Activated CD4-positive, alpha-beta T cell treated with anti-CD3 and anti-CD28 coated beads, Interleukin-2, Interleukin-4, amounts not matched to agents 100 ng/mL and 50 ng/mL, durations not matched to agents 16 hours and 8 hours (primary cell): ENCODE data around the gene SPAG6.
A peak's percentile ranks its signal among the peaks of the same experiment; 100 is the strongest.
"Not testable (repeated sequence)": the region's sequence is repeated elsewhere in the genome, so short reads cannot be mapped to it uniquely, and the experiment has no call there.

ENCODE experiments used
- DNase-seq: peaks from one replicate; pipeline ENCODE4 v3.0.0-alpha.2; 2020; ENCODE audit warnings: low spot score

The SPAG6 gene

DNA sequence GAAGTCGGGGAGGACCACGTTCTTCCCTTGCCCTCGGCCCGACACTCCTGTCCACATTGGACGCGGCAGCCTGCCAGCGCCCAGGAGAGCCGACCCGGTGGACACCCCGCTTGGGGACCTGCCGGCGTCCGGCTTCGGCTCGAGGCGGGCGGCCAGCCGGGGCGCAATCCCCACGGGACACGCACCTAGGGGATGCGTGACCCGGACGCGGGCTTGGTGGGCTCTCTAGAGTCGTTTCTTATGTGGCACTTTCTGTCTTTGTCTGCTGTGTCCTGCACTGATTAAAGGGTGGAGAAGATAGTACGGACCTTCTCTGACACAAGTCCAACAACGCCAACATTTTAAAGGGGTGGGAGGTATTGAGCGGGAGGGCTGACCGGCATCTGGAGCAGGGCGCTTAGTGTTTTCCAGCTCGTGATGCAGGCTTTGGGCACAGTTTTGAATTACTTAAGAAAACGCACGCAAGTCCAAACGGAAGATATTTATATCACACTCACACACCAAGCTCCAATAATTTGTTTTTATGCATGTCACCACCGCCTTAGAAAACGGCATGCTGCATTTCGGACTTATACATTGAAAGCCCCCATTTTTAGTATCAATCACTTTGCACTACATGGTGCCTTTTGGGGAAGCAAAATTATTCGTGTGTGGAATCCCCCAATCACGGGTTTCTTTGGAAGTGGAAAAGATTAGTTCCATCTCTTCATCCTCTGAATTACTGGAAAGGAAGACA, 3.9 kb upstream of the SPAG6 start:
- no peak for DNase-seq

DNA sequence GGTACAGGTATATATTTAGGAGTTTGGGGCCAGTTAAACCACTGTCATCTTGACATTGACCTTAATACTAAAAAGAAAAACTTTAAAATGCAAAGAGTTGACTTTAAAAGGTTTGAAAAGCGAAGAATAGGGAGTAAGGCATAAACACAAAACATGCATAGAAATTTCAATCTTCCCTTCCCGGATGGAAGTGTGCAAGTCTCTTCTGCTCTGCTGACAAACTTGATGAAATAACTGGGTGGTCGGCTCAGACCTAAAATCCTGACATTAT, 3.4 kb upstream of the SPAG6 start:
- DNase-seq, result no peak

DNA sequence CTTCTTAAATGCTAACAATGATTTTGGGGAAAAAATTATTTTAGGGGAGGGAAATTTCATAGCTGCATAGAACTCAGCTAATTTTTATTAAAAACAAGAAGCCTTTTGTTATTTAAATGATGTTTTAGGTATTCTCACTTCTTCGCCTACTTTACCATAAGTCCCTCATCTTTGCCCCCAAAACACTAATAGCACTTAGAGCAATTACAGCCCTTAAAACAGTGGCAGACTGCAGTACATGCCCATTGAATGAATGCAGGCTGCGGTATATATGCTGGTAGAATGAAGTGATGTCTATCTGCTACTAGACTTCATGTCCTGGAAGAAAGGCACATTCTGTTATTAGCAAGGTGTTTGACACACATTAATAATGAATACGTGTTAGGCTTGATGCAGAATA, 2.9 kb upstream of the SPAG6 start:
- no peak for DNase-seq

DNA sequence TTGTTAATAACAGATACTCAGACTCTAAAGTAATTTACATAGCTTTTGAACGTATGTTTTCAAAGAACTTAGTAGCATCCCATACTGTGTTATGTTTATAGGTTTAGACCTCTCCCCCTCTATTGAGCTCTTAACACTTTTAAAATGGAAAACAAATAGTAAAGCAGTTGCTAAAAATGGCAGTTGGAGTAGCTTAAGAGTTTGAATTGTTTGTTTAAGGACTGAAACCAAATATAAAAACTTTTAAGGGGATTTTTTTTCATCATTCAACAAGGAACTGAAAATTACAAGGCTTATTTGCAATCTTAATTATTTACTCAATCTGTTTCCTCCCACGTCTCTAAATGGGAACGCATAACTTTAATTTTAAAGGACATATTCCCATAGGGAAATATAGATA, 1.6 kb upstream of the SPAG6 start:
- no peak for DNase-seq

DNA sequence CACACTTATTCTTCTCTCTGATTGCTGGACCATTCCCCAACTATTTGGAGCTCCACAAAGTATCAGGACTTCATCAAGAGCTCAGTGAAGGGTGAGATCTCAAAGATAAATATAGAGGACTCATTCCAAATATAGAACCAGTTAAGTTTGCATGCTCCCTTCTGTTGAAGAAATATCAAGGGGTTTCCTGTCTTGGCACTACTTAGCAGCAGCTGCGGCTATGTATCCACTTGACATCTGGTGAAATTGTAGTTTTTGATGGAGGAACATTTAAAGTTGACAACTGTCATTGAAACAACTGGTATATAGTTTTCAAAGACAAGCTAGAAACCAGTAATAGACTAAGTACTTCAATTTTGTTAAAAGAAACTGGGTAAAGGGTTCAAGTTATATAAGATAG, 1.0 kb upstream of the SPAG6 start:
- DNase-seq, result no peak

DNA sequence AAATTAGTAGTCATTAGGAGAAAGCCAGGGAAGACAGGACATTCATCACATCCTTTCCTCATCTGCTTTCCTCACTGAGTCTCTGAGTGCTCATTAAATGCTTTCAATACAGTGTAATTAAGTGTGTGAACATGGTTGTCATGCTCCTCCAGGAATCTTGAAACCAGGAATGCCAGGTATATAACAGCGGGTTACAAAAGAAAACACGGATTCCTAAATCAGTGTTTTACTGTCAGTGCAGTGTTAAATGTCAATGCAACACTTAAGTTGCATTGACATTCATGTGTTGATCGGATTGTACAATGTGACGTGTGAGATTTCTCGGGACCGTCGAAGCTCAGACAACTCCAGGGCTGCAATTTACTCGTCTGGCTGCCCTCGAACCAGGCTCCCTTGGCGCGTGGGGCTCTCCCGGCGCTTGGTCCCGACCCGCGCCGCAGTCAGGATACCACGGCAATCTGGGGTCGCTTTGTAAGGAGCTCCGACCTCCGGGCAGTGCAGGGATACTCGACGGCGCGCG, 455 bp upstream of the SPAG6 start:
- DNase-seq, result no peak

DNA sequence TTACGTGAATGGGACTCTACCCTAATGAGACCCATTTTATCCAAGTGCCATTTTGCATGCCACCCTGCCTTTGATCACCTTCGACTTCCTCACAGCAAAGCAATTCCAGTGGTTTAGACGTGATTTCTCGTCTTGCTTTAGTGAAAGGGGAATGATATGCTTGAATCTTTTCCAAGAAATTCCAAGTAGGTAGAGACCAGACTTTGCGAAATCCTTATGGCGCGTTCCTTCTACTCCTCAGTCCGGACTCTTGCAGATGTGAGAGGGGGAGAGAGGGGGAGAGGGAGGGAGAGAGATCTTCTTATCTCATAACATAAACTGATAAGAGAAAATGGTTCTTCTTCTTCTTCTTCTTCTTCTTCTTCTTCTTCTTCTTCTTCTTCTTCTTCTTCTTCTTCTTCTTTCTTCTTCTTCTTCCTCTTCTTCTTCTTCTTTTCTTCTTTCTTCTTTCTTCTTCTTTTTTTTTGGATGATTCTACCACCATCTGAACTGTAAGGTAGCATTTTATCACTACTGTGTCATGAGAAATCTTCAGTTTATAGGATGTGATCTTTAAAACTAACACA, 883 bp downstream of the SPAG6 start:
- DNase-seq, result no peak

DNA sequence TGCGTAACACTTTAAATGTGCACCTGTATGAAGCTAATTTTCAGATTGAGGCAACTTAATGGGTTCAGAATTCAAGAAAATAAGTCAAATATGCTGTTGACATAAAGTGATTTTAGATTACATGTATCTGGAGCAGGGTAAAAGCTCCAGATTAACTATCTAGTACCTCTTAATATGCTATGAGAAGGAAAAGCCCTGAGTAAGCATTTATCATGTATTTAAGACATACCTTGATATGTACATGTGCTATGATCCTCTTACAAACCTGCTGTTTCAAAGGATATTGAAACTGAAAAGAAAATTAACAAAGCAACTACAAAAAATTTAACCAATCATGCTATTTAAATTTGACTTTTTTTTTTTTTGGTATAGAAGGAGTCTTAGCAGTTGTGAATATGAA, 4.5 kb downstream of the SPAG6 start:
- DNase-seq, result no peak

DNA sequence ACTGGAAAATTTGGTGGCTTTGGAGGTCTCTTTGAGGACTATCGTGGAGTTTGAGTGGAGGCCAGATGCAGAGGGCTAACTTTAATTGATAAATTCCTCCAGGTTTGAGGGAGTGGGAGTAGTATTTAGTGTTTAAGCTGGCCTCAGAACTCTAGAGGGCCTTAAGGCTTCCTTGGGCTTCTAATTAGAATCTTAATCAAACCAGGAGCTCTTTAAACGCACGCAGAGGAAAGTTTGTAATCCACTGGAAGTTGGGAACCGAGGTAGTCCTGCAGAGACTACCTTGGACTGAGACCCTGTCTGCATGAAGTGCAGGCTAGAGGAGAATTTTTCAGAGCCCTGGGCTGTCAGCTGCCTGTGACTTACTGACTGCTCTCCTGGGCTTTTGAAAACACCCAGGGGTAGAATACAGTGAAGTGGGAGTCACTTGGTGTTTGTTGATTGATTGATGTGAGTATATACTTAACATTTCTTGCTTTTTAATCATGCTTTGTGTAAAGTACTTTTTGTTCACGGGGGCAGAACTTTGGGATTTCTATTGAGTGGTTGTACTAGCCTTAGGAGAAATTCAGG, 5.9 kb downstream of the SPAG6 start:
- DNase-seq, result no peak

DNA sequence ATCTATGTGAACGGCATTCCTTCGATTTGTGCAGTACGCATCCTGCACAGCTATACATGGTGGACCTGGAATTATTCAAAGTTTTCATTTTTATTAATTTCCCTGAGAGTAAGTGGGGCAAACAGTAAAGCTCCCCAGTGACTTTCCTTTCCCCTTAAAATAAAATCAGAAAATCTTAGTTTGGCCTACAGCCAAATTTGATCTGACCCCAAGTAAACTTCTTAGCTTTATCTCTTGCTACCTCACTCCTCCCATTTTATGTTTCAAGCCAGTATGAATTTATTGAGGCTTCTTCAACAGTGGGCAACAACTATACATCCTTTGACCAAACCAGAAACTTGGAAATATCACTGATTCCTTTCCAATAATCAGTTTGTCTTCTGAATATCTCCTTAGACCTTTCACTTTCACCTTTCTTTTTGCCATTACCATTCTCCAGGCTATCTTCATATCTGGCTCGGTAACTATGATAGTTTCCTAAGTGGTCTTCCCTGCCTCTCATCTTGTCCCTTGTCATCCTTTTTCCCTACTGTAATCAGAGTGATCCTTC, 11.1 kb downstream of the SPAG6 start:
- DNase-seq, result no peak

DNA sequence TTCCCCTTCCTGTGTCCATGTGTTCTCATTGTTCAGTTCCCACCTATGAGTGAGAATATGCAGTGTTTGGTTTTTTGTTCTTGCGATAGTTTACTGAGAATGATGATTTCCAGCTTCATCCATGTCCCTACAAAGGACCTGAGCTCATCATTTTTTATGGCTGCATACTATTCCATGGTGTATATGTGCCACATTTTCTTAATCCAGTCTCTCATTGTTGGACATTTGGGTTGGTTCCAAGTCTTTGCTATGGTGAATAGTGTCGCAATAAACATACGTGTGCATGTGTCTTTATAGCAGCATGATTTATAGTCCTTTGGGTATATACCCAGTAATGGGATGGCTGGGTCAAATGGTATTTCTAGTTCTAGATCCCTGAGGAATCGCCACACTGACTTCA, 12.5 kb downstream of the SPAG6 start:
- not testable (repeated sequence) for DNase-seq

DNA sequence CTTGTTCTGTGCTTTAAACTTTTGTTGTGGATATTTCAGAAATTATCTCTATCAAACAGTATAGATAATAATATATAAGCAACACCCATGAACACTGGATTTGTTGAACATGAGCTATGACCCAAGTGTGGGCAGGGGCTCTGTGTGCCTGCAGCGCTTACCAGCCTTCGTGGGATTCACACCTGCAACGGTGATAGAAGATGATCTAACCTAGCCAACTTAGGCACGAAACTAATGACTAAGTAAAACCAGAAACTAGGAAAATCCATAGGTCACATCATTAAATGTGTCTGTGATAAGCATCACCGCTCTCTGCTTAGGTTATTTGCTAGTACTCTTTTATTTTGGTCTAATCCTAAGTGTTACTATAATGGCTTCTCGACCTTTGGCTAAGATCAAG, 18.0 kb downstream of the SPAG6 start:
- DNase-seq, result no peak

DNA sequence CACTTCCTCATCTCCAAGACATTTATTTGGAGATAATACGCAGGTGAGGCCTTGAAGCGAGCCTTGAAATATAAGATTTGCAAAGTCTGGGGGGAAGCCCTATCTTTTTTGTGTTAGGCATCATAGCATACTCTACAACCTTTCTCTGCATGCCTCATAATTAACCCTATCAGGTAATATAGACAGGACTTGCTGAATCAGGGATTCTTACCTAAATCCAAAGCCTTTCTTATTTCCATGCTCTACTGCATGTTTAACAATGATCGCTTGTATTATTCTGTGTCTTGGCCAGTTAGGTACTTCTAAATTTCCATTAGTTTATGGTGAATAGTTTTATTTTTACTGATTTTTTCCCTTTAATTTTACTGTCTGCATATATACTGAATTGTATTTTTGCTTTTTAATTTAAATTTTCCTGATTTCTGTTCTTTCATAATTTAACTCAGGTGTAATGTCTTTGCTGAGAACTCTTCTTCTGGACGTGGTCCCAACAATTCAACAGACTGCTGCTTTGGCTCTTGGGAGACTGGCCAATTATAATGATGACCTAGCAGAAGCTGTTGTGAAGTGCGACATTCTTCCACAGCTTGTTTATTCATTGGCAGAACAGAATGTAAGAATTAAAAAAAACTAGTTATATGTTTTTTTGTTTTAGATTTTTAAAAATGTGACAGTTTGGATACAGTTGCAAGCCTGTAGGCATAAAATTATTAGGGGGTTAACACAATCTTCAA, 19.3 kb downstream of the SPAG6 start:
- no peak for DNase-seq

DNA sequence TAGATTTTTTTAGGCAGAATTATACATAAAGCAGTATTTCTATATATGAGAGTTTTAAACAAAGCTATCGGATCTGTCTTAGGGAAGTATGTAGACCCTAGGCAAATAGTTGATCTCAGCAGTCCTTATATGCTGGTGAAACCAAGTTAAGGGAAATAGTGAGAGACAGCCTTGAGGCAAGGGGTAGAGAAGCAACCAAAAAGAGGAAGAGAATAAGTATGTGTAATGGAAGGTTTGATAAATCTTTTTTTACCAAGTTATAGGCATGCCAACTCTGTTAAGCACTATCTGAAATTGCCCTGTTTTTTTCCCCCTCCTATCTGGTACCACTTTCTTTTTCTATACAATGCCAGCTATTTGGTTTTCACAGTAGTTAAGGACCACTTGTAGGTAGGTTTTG, 19.9 kb downstream of the SPAG6 start:
- no peak for DNase-seq

DNA sequence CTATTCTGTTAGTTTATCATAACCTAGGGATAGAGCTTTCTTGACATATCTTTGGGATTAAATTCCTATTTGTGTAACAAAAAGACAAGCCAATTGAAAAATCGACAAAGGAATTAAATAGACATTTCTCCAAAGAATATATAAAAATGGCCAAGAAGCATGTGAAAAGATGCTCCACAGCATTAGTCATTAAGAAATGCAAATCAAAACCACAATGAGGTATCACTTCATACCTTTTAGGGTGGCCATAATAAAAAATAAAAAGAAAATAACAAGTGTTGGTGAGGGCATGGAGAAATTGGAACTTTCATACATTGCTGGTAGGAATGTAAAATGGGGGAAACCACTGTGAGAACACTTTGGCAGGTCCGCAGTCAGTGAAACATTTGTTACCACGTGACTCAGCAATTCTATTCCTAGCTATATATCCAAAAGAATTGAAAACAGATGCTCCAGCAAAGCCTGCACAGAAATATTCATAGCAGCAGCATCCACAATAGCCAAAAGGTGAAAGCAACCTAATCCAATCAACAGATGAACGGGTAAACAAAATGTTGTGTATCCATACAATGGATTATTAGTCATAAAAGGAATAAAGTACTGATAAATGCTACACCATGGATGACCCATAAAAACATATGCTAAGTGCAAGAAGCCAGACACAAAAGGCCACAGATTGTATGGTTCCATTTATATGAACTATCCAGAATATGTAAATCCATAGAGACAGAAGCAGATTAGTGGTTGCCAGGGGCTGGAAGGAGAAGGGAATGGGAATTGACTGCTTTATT, 20.5 kb downstream of the SPAG6 start:
- no peak for DNase-seq

DNA sequence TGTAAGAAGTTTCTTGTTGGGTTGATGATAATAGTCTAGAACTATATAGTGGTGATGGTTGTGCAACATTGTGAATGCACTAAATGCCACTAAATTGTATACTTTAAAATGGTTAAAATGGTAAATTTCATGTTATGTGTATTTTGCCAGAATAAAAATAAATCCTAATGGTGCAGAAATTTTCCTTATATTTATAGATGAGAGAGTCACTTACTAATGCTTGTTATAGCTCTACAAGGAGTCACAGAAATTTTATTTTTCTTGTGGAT, 21.1 kb downstream of the SPAG6 start:
- no peak for DNase-seq

DNA sequence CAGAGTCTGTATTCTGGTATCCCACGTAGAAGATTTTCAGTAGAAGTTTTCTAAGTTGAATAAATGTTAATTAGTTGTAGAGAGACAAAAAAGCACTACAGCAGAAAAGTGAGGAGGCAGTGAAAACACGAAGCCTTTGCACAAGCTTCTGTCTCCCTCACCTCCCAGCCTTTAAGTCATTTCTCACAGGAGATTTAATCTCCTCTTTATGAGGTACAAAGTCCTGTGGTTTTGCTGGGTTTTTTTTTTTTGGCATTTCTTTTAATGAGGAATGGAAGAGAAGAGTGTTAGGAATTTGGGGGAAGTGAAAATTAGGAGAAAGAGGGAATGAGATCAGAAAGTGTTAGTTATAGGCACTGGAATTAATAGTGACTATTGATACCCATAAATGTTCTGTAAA, 21.5 kb downstream of the SPAG6 start:
- no peak for DNase-seq

DNA sequence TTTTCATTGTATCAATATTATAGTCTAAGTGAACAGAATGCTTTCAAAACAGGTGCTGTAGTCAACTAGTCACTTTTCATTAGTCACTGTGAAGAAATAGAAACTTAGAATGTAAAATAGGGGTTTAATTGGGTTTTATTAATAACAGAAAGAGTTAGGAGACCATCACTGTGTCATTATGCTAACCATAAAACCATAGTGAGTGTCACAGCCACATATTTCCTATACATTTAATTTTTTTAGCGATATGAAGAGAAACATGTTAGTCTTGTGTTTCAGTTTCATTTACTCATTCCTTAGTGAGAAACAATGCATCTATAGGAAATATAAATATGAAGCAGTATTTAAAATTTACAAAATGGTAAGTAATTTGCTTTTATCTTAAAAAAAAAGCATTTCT, 22.2 kb downstream of the SPAG6 start:
- peak; percentile 21 for DNase-seq

DNA sequence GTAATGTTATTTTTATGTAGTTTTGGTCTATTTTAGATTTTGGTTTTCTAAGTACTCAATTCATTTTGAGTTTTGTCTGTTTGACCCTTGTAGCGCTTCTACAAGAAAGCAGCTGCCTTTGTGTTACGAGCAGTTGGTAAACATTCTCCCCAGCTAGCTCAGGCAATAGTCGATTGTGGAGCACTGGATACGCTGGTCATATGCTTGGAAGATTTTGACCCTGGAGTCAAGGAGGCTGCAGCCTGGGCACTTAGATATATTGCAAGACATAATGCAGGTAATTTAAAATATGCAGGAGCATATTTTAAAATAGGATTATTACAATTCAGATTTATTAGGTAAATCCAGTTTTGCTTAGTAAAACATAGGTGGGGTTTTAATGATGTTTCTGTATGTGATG, 23.1 kb downstream of the SPAG6 start:
- no peak for DNase-seq

DNA sequence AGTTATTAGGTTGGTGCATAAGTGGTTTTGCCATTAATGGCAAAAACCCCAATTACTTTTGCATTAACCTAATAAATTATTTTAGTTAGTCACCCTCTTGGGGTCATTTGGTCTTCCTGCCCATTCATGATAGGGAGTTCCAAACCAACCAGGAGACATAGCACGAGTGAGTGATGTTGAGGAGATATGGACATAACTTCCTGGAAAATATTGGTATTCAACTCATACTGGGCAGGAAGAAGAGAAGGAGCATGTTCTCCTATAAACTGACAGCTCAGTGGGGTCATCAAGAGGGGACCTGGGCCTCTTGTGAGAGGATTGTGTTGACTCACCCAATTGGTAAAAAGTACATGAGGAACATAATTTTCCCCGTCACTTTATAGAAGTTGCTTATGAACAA, 23.7 kb downstream of the SPAG6 start:
- DNase-seq, result no peak

DNA sequence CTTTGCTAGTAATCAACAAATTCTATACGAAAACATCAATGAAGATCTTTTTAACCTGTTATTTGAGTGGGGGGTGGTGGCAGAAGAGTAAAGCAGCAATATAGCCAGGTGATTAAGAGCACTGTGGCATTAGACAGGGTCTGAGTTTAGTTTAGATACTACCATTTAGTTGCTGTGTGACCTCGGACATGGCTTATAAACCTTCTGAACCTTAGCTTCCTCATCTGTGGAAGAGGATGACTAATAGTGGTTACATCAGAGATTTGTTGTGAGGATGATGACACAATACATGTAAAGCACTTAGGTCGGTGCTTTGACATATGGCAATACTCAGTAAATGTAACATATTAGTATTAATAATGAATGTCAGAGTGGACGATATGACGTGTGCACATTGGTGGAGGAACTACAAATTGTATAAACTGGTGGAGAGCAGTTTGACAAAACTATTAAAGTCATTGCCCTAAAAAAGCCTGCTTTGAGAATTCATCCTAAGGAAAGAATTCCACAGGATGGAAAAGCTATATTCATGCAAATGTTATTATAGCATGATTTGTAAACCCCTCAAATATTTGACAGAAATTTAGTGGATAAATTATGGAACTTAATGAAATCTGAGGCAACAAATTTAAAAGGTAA, 24.3 kb downstream of the SPAG6 start:
- DNase-seq, result peak; percentile 36

DNA sequence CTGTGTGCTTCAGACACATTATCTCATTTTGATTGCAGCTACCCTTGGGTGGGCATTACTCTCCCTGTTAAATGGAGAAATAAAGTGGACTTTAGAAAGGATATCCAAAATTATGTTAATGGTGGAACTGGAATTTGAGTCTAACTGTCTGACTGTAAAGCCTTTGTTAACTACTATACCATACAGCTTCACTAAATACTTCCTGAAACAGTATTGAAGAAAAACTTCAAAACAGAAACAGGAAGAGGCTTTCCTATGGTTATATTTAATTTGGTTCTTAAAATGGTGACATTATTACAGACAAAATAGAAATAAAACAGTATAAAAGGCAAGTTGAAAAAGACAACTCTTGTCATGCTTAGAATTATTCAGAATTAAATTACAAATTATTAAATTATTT, 25.0 kb downstream of the SPAG6 start:
- no peak for DNase-seq
